Measurements from ENCODE around the gene TRMT11. TPM values are rescaled to one million over a fixed set of nuclear protein-coding genes. Genes with fewer than 3 reads are reported as not detected.
A peak's percentile ranks its signal among the peaks of the same experiment; 100 is the strongest.

Gene TRMT11
- total and polyA plus RNA-seq, 2 of the 13 experiments (the other 11 are each of a cell fraction or from before 2014, with no cell fraction given), result 42.2 to 81.9 TPM

- TF ChIP-seq ZBTB10 (CRISPR knock-in tag; IDR thresholded peaks at IDR 0.05; ENCODE audit: borderline replicate concordance) (no peak), TFE3 (CRISPR knock-in tag; IDR thresholded peaks at IDR 0.05) (peak; percentile 61; the same call in 1 of the 2 replicates), HMG20A (CRISPR knock-in tag; IDR thresholded peaks at IDR 0.05; ENCODE audit: borderline replicate concordance) (peak; percentile 81; the same call in 1 of the 2 replicates), KDM5A (IDR thresholded peaks at IDR 0.05; ENCODE audit: borderline replicate concordance, low read length) (no peak), ZNF431 (CRISPR knock-in tag; IDR thresholded peaks at IDR 0.05; ENCODE audit: borderline replicate concordance, low read depth) (no peak), RARA (CRISPR knock-in tag; IDR thresholded peaks at IDR 0.05) (peak; percentile 61), FOXJ3 (CRISPR knock-in tag; IDR thresholded peaks at IDR 0.05; ENCODE audit: borderline replicate concordance) (peak; percentile 77; the same call in 1 of the 2 replicates), HNRNPLL (IDR thresholded peaks at IDR 0.05; ENCODE audit: low read depth, low read length, poor library complexity, severe bottlenecking) (peak; percentile 21), TRIM24 (CRISPR knock-in tag; IDR thresholded peaks at IDR 0.05) (peak; percentile 58; the same call in 1 of the 2 replicates), MIER2 (CRISPR knock-in tag; IDR thresholded peaks at IDR 0.05) (peak; percentile 71; the same call in 1 of the 2 replicates), RFXANK (CRISPR knock-in tag; IDR thresholded peaks at IDR 0.05) (peak; percentile 76; the same call in 1 of the 2 replicates), ZSCAN5A (CRISPR knock-in tag; IDR thresholded peaks at IDR 0.05; ENCODE audit: borderline replicate concordance) (peak; percentile 99; the same call in 1 of the 2 replicates), YEATS4 (CRISPR knock-in tag; IDR thresholded peaks at IDR 0.05; ENCODE audit: borderline replicate concordance) (peak; percentile 55; the same call in 1 of the 2 replicates), PHF21A (CRISPR knock-in tag; IDR thresholded peaks at IDR 0.05) (peak; percentile 87), ZNF143 (CRISPR knock-in tag; IDR thresholded peaks at IDR 0.05) (no peak), ISL2 (CRISPR knock-in tag; IDR thresholded peaks at IDR 0.05) (peak; percentile 82), MYC (CRISPR knock-in tag; IDR thresholded peaks at IDR 0.05; ENCODE audit: borderline replicate concordance) (no peak), TBL1XR1 (IDR thresholded peaks at IDR 0.05; ENCODE audit: borderline replicate concordance, low read length, partially characterized antibody) (no peak), FOXM1 (CRISPR knock-in tag; IDR thresholded peaks at IDR 0.05) (no peak), GRHL1 (CRISPR knock-in tag; conservative IDR thresholded peaks at IDR 0.05) (no peak), ZKSCAN8 (CRISPR knock-in tag; IDR thresholded peaks at IDR 0.05; ENCODE audit: borderline replicate concordance) (peak; percentile 86), TRIM22 (IDR thresholded peaks at IDR 0.05) (no peak), PTBP1 (IDR thresholded peaks at IDR 0.05; ENCODE audit: low read depth, low read length, poor library complexity, severe bottlenecking) (no peak)
Measured at GRCh38 chr6:125944434-125944816, 41.9 kb upstream of the TRMT11 start (continued).

All from HepG2 (cell line).